ENCODE measurements around the gene LDHD. TPM values are rescaled to one million over a fixed set of nuclear protein-coding genes. Genes with fewer than 3 reads are reported as not detected.

LDHD gene
- total and polyA plus RNA-seq, 2 of the 8 experiments (the other 6 are each of a cell fraction or from before 2014, with no cell fraction given): 14.9 to 18.2 TPM

DNA sequence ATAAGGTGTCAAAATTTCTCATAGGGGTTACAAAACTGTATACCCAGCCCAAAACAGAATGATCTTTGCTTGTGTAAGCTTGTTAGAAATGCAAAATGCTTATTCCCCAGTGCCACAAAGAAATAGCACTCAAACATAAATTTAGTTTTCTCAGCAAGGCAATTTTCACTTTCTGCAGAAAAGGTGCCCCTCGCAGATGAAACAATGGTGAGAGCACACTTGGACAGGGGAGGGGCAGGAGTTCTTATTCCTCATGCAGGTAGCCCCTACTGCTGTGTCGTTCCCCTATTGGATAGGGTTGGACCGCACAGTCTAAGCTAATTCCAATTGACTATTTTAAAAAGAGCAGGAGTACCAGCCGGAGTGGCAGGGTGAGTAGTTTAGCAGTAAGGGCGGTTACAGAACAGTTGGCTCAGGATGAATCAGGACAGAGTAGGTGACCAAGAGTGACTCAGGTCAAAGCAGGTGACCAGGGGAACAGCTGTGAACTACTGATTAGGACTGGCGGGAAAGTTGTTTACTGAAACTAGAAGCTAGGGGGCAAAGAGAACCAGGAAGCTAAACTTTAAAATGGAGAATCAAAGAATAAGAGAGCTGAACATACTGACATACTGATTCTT, 5.5 kb upstream of the LDHD start:
- H3K14ac ChIP-seq (ENCODE audit: insufficient read length): no peak overlapping the region
- ChIA-PET POLR2A (ENCODE audit: partially characterized antibody) (interaction anchor here (0.9 to 5.7 kb wide), 5 partner anchors 9 to 124 kb away, joined by 3 to 37 read pairs (median 3); partner anchors contain the start of gene ZNRF1), CTCF (ENCODE audit: partially characterized antibody) (interaction anchor here (1.0 to 16.3 kb wide), 12 partner anchors 9 to 260 kb away, joined by 3 to 171 read pairs (median 4); partner anchors contain the start of gene ZNRF1)
- H3K56ac ChIP-seq (replicated peaks; ENCODE audit: insufficient read length, low read depth, low read length): no peak overlapping the region
- no peak for DNase-seq (ENCODE audit: low read depth in 1 of 2, low spot score in 2 of 2)
- no peak overlapping the region for H3K18ac ChIP-seq (ENCODE audit: extremely low read depth, low read length)
- TF ChIP-seq, protein P1, sequence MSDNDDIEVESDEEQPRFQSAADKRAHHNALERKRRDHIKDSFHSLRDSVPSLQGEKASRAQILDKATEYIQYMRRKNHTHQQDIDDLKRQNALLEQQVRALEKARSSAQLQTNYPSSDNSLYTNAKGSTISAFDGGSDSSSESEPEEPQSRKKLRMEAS (IDR thresholded peaks at IDR 0.05): no peak
- TF ChIP-seq POLR2AphosphoS5 (IDR thresholded peaks at IDR 0.05; ENCODE audit: low read depth, low read length): no peak
- 0 out of 2 replicates have a peak, but pooled peaks have one; percentile 20 for TF ChIP-seq MAFK (IDR thresholded peaks at IDR 0.05; ENCODE audit: low read depth, low read length)
- FAIRE-seq: no peak
- H4K20me1 ChIP-seq (replicated peaks in 1 of 2; ENCODE audit: control insufficient read depth in 1 of 2, insufficient read depth in 2 of 2, low read length in 2 of 2): no peaks in the 10 kb centered on the region
- 85% methylated on average over 6 of the region's 6 CpGs; no CpG with 5 or more reads in 1 of the 2 experiments for WGBS, 2 experiments (ENCODE audit: extremely low coverage in 1 of 2, insufficient coverage in 1 of 2, insufficient read length in 1 of 2, insufficient replicate concordance in 2 of 2, low coverage in 1 of 2, low lambda C conversion rate in 2 of 2, missing lambda C conversion rate in 1 of 2)
- H2BK12ac ChIP-seq (ENCODE audit: low read depth, low read length): no peak overlapping the region
- H3K23me2 ChIP-seq (ENCODE audit: low read depth, low read length): no peaks in the 10 kb centered on the region
- no peaks in the 10 kb centered on the region for H3K36me3 ChIP-seq (ENCODE audit: control insufficient read depth in 2 of 4, insufficient read depth in 4 of 4, low read length in 3 of 4)
- peaks cover under 1 to 4% of the 10 kb centered on the region in 2 experiments; a peak in 2 of 4 replicates for H3K9me3 ChIP-seq (ENCODE audit: insufficient read depth in 2 of 2, low read depth in 1 of 2, low read length in 1 of 2)
- no peak overlapping the region for H2BK15ac ChIP-seq (ENCODE audit: low read length)
- H4K91ac ChIP-seq (replicated peaks; ENCODE audit: insufficient read length, low read length): no peak overlapping the region
- H3K4ac ChIP-seq (replicated peaks; ENCODE audit: insufficient read length, low read depth, low read length): no peak overlapping the region
- H3K79me2 ChIP-seq (ENCODE audit: control insufficient read depth in 1 of 2, insufficient read depth in 2 of 2, low read length in 2 of 2): no peaks in the 10 kb centered on the region
- H2BK20ac ChIP-seq (ENCODE audit: low read length): no peak overlapping the region
- peaks cover 4 to 9% (median 6%) of the 10 kb centered on the region in 4 experiments; a peak in 6 of 7 replicates for H3K4me1 ChIP-seq (replicated peaks in 1 of 4; ENCODE audit: control insufficient read depth in 3 of 4, insufficient read depth in 4 of 4, low read length in 3 of 4)
- H3K4me3 ChIP-seq (ENCODE audit: extremely low read depth in 1 of 4, insufficient read depth in 2 of 4, low read depth in 3 of 4, low read length in 4 of 4): no peak overlapping the region
- H3K79me1 ChIP-seq (ENCODE audit: low read depth, low read length): no peaks in the 10 kb centered on the region
- H3K27ac ChIP-seq (ENCODE audit: low read depth, low read length): no peak overlapping the region
- no peak overlapping the region; the same call in 1 of the 2 replicates for H2AK5ac ChIP-seq (ENCODE audit: low read depth, low read length)
- H3K9ac ChIP-seq (replicated peaks in 1 of 4; ENCODE audit: extremely low read depth in 1 of 4, low read depth in 3 of 4, low read length in 3 of 4): no peak overlapping the region
- no peak overlapping the region for H4K8ac ChIP-seq (ENCODE audit: extremely low read depth, insufficient read depth, low read length)
- H3K4me2 ChIP-seq (ENCODE audit: insufficient read depth in 1 of 2, low read depth in 2 of 2, low read length in 2 of 2): no peak overlapping the region
- H3K27me3 ChIP-seq (replicated peaks in 1 of 4; ENCODE audit: control insufficient read depth in 3 of 4, extremely low read depth in 1 of 4, insufficient read depth in 3 of 4, low read length in 3 of 4): no peaks in the 10 kb centered on the region
- H3K23ac ChIP-seq (ENCODE audit: insufficient read length): no peak overlapping the region
- H2AFZ ChIP-seq (ENCODE audit: low read length): no peak overlapping the region
- peak overlapping the region; percentile 4; the same call in 1 of the 2 replicates for H2BK5ac ChIP-seq (ENCODE audit: low read depth, low read length)
- no peak overlapping the region for H4K5ac ChIP-seq (ENCODE audit: insufficient read length, low read depth, low read length)
- H2BK120ac ChIP-seq (replicated peaks; ENCODE audit: low read depth, low read length): no peak overlapping the region

All from H1 (cell line).